ENCODE data around the gene LAMTOR1.

Gene LAMTOR1

GRCh38 chr11:72085621-72086351 lies 17.3 kb downstream of the LAMTOR1 start:
- Histone ChIP-seq H3K4me2 (ENCODE audit: low read depth, low read length, poor library complexity, severe bottlenecking) (no peak overlapping the region), H3K9me3 (ENCODE audit: insufficient read depth, low read length) (no peaks in the 10 kb centered on the region), H3K9ac (ENCODE audit: low read length) (no peak overlapping the region), H3K27me3 (ENCODE audit: low read length) (no peaks in the 10 kb centered on the region), H3K36me3 (ENCODE audit: low read length) (no peaks in the 10 kb centered on the region), H3K27ac (ENCODE audit: low read depth, low read length) (no peak overlapping the region), H3K9me2 (replicated peaks; ENCODE audit: insufficient read depth, low read length) (no peaks in the 10 kb centered on the region), H4K20me1 (ENCODE audit: low read depth, low read length) (no peaks in the 10 kb centered on the region), H3K4me3 (ENCODE audit: insufficient read depth, low read length, poor library complexity, severe bottlenecking) (no peak overlapping the region), H3F3A (ENCODE audit: insufficient read depth) (peaks cover 13% of the 10 kb centered on the region; the same call in 1 of the 2 replicates), H2AFZ (ENCODE audit: low read depth, low read length, severe bottlenecking) (no peak overlapping the region), H3K79me2 (ENCODE audit: insufficient read depth, low read length) (no peaks in the 10 kb centered on the region)
- TF ChIP-seq EZH2phosphoT487 (conservative IDR thresholded peaks at IDR 0.05; ENCODE audit: low read length) (no peak), CTCF (IDR thresholded peaks at IDR 0.05; ENCODE audit: insufficient read depth, low read length, poor library complexity, severe bottlenecking) (no peak)

- TF ChIP-seq EZH2phosphoT487 (conservative IDR thresholded peaks at IDR 0.05; ENCODE audit: low read length): no peak
- no peak for TF ChIP-seq CTCF (IDR thresholded peaks at IDR 0.05; ENCODE audit: insufficient read depth, low read length, poor library complexity, severe bottlenecking)
- Histone ChIP-seq H3K4me3 (ENCODE audit: insufficient read depth, low read length, poor library complexity, severe bottlenecking) (no peak overlapping the region), H3K79me2 (ENCODE audit: insufficient read depth, low read length) (peaks cover 2% of the 10 kb centered on the region), H3K27ac (ENCODE audit: low read depth, low read length) (no peak overlapping the region), H3F3A (ENCODE audit: insufficient read depth) (peaks cover 13% of the 10 kb centered on the region; the same call in 1 of the 2 replicates), H3K9me2 (replicated peaks; ENCODE audit: insufficient read depth, low read length) (no peaks in the 10 kb centered on the region), H3K9me3 (ENCODE audit: insufficient read depth, low read length) (no peaks in the 10 kb centered on the region), H3K9ac (ENCODE audit: low read length) (no peak overlapping the region), H3K27me3 (ENCODE audit: low read length) (no peaks in the 10 kb centered on the region), H2AFZ (ENCODE audit: low read depth, low read length, severe bottlenecking) (no peak overlapping the region), H3K4me2 (ENCODE audit: low read depth, low read length, poor library complexity, severe bottlenecking) (no peak overlapping the region), H4K20me1 (ENCODE audit: low read depth, low read length) (no peaks in the 10 kb centered on the region), H3K36me3 (ENCODE audit: low read length) (no peaks in the 10 kb centered on the region)
These were observed 18.1 kb downstream of the LAMTOR1 start for GRCh38 chr11:72084965-72085364.

GRCh38 chr11:72084076-72084475 lies 19.0 kb downstream of the LAMTOR1 start:
- H3K4me3 ChIP-seq (ENCODE audit: insufficient read depth, low read length, poor library complexity, severe bottlenecking): no peak overlapping the region

More at GRCh38 chr11:72084076-72084475, 19.0 kb downstream of the LAMTOR1 start:
- H3K9me2 ChIP-seq (replicated peaks; ENCODE audit: insufficient read depth, low read length): no peaks in the 10 kb centered on the region
- H3K27ac ChIP-seq (ENCODE audit: low read depth, low read length): no peak overlapping the region
- H3F3A ChIP-seq (ENCODE audit: insufficient read depth): peaks cover 13% of the 10 kb centered on the region; the same call in 1 of the 2 replicates
- no peaks in the 10 kb centered on the region for H4K20me1 ChIP-seq (ENCODE audit: low read depth, low read length)
- H3K4me2 ChIP-seq (ENCODE audit: low read depth, low read length, poor library complexity, severe bottlenecking): no peak overlapping the region
- TF ChIP-seq EZH2phosphoT487 (conservative IDR thresholded peaks at IDR 0.05; ENCODE audit: low read length): no peak
- TF ChIP-seq CTCF (IDR thresholded peaks at IDR 0.05; ENCODE audit: insufficient read depth, low read length, poor library complexity, severe bottlenecking): no peak
- H3K36me3 ChIP-seq (ENCODE audit: low read length): no peaks in the 10 kb centered on the region
- H3K9ac ChIP-seq (ENCODE audit: low read length): no peak overlapping the region
- peaks cover 11% of the 10 kb centered on the region for H3K79me2 ChIP-seq (ENCODE audit: insufficient read depth, low read length)
- no peaks in the 10 kb centered on the region for H3K27me3 ChIP-seq (ENCODE audit: low read length)
- no peaks in the 10 kb centered on the region for H3K9me3 ChIP-seq (ENCODE audit: insufficient read depth, low read length)
- no peak overlapping the region for H2AFZ ChIP-seq (ENCODE audit: low read depth, low read length, severe bottlenecking)

Data from SU-DHL-6 (cell line).